Endothelial cell (in vitro differentiated cells): ENCODE data around the gene CHD2. TPM values are rescaled to one million over a fixed set of nuclear protein-coding genes. Genes with fewer than 3 reads are reported as not detected.

Experiments used
- DNase-seq: peaks from one replicate; pipeline ENCODE4 v3.0.0; 2021; ENCODE audit warnings: low spot score
- H3K27ac Mint-ChIP-seq: one replicate; pipeline ENCODE4 v1.8.0; 2021; ENCODE audit warnings: mixed read lengths, inconsistent platforms; ENCODE audit not compliant: unreplicated experiment
- H3K27me3 Mint-ChIP-seq: one replicate; pipeline ENCODE4 v1.8.0; 2021; ENCODE audit warnings: mild to moderate bottlenecking, moderate library complexity, mixed read lengths, inconsistent platforms; ENCODE audit not compliant: unreplicated experiment
- H3K36me3 Mint-ChIP-seq: one replicate; pipeline ENCODE4 v1.8.0; 2021; ENCODE audit warnings: mild to moderate bottlenecking, low read depth, mixed read lengths, inconsistent platforms; ENCODE audit not compliant: unreplicated experiment
- H3K4me1 Mint-ChIP-seq: one replicate; pipeline ENCODE4 v1.8.0; 2021; ENCODE audit warnings: mild to moderate bottlenecking, mixed read lengths, inconsistent platforms; ENCODE audit not compliant: unreplicated experiment
- H3K4me3 Mint-ChIP-seq: one replicate; pipeline ENCODE4 v1.8.0; 2021; ENCODE audit warnings: mild to moderate bottlenecking, mixed read lengths, inconsistent platforms; ENCODE audit not compliant: unreplicated experiment
- H3K9me3 Mint-ChIP-seq: one replicate; pipeline ENCODE4 v1.8.0; 2021; ENCODE audit warnings: mixed read lengths, inconsistent platforms; ENCODE audit not compliant: unreplicated experiment
- total RNA-seq: library from RNA; stranded (reverse); fragmentation: NEBNext Ultra II Directional; extraction: Animal tissue kit (Norgen Biotek cat#: 25700); gene quantifications from one replicate; pipeline ENCODE4 v1.2.1, GENCODE V29; 2021; ENCODE audit not compliant: unreplicated experiment
- TF ChIP-seq, protein P1 (sequence below): fragments of 200-600 bp; sonication (generic); IDR thresholded peaks from one replicate; pipeline ENCODE4 v1.5.0; 2021; ENCODE audit warnings: antibody characterized with exemption; ENCODE audit not compliant: unreplicated experiment

CHD2 gene
- total RNA-seq, 1 donor from 2014 or later: 96.3 TPM

DNA sequence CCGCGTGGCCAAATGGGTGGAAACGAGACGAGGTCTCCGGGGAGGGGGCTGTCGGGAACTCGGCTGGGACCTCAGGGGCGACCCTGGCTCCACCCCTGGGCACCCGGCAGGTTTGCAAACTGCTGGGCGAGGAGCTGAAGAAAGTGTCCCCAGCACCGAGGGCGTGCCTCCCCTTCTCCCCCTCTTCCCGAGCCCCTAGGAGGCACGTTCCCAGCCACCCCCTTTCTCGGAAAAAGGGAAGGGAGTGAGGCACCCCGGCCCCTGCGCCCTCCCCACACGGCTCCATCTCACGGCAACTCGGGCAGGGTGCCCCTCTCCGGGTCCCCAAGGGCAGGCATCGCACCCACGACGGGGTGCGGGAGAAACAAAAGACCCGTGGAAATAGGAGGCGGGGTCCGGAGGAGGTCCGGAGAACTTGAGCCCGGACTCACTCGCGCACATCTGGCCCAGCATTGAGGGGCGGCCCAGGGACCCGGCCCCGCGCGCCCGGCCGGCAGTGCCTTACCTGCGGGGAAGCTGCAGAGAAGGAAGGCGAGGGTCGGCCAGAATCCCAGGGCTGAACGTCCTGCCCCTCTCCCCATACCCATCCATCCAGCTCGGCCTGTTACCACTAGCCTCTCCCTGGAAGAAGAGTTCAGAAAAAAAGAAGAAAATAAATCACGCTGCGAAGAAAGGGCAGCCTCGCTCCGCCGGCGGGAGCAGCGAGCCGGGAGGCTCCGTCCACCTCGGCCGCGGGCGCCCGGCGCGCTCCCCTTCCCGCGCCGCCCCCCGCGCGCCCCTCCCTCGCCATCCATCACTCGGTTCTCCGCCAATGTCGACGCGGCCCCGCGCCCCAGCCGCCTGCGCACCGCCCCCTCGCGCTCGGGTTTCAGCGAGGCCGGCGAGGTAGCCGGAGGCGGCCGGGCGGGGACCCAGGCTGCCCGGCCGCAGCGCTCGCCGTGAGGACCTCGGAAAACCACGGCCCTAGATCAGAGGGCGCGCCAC lies 172.6 kb downstream of the CHD2 start:
- H3K9me3 Mint-ChIP-seq: no peaks in the 10 kb centered on the region
- peaks cover 6% of the 10 kb centered on the region for H3K4me1 Mint-ChIP-seq
- no peak overlapping the region for H3K27ac Mint-ChIP-seq
- peak overlapping the region; percentile 96 for H3K4me3 Mint-ChIP-seq
- DNase-seq: peak; percentile 69
- H3K36me3 Mint-ChIP-seq: peaks cover 5% of the 10 kb centered on the region
- H3K27me3 Mint-ChIP-seq: peaks cover 11% of the 10 kb centered on the region
- TF ChIP-seq, protein P1, sequence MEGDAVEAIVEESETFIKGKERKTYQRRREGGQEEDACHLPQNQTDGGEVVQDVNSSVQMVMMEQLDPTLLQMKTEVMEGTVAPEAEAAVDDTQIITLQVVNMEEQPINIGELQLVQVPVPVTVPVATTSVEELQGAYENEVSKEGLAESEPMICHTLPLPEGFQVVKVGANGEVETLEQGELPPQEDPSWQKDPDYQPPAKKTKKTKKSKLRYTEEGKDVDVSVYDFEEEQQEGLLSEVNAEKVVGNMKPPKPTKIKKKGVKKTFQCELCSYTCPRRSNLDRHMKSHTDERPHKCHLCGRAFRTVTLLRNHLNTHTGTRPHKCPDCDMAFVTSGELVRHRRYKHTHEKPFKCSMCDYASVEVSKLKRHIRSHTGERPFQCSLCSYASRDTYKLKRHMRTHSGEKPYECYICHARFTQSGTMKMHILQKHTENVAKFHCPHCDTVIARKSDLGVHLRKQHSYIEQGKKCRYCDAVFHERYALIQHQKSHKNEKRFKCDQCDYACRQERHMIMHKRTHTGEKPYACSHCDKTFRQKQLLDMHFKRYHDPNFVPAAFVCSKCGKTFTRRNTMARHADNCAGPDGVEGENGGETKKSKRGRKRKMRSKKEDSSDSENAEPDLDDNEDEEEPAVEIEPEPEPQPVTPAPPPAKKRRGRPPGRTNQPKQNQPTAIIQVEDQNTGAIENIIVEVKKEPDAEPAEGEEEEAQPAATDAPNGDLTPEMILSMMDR: no peak

DNA sequence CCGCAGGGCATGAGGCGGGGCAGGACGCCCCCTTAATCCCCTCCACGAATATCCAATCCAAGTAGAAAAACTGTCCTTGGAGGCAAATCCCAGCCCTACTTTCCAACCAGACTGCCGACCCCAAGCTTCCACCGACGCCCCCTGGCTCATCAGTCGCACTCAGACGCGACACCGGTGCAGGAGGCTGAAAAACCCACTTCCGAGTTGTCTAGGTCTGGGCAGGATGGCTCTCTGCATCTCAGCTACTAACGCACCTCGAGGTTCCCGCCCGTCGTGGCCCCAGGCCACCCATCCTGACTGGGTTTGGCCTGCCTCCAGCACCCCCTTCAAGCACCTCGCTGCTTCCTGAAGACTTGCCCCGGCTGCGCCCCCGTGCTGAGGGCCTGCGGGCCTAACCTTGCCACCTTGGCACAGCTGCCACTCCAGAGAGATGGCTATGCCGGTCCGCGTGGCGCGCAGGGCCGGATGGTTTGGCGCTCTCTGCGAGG lies 173.4 kb downstream of the CHD2 start:
- Mint-ChIP-seq H3K36me3 (peaks cover 5% of the 10 kb centered on the region), H3K27ac (no peak overlapping the region), H3K4me1 (peaks cover 6% of the 10 kb centered on the region), H3K9me3 (no peaks in the 10 kb centered on the region), H3K27me3 (peaks cover 9% of the 10 kb centered on the region), H3K4me3 (peak overlapping the region; percentile 89)
- no peak for DNase-seq
- TF ChIP-seq, protein P1: no peak

DNA sequence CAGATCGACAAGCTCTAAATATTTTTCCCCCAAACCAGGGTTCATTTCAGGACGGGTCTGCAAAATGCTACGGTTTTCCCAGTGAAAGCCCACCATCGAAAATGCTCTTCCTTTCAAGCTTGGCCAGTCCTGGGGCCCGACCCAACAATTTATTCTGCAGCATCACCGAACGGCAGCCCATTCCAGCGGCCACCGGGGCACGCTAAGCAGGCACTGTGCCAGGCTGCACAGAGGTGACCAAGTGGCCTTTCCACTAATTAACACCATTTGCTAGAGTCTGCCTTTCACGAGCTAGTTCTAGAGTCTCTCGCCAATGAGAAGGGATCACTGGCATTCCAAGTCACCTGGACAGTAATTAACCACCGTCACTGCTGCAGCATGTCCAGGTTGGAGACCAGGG lies 174.5 kb downstream of the CHD2 start:
- Mint-ChIP-seq H3K9me3 (no peaks in the 10 kb centered on the region), H3K27ac (no peak overlapping the region), H3K4me1 (peaks cover 6% of the 10 kb centered on the region), H3K36me3 (peaks cover 5% of the 10 kb centered on the region), H3K4me3 (no peak overlapping the region), H3K27me3 (peaks cover 9% of the 10 kb centered on the region)
- TF ChIP-seq, protein P1: no peak
- DNase-seq: no peak

DNA sequence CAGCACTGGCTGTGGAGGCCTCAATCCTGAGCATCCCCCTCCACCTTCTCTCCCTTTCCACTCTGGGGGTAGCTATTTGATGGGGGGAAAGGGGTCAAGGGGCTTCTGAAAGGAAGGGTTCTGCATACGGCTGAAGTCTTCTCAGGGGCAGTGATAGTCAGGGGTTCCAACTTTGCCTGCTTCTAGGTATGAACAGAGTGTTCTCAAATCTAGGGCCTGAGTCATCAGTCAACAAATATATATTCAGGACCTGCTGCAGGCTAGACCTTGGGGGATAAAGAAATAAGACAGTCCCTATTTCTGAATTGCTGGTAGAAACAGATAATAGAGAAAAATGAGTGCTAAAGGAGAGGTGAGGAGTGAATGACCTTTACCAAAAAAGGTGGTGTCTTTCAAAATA lies 176.1 kb downstream of the CHD2 start:
- no peak overlapping the region for H3K4me3 Mint-ChIP-seq
- TF ChIP-seq, protein P1: no peak
- no peak overlapping the region for H3K27ac Mint-ChIP-seq
- peaks cover 6% of the 10 kb centered on the region for H3K4me1 Mint-ChIP-seq
- peaks cover 5% of the 10 kb centered on the region for H3K36me3 Mint-ChIP-seq
- no peaks in the 10 kb centered on the region for H3K9me3 Mint-ChIP-seq
- H3K27me3 Mint-ChIP-seq: peaks cover 9% of the 10 kb centered on the region
- no peak for DNase-seq

DNA sequence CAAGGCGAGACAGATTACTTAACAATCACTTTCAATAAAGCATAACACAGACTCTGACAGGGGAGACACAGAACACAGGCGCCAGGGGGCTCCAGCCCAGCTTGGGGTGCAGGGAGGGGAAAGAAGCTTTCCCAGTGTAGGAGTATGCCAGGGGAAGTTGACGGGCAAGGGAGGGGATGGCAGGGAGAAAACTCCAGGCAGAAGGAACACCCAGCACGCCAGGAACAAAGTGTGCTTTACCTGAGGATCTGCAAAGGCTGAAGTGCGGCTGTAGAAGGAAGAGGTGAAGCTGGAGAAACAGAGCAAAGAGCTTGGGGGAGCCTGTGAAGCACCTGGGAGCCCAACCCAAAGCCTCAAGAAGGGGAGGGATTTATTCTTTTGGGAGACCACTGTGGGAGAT lies 176.8 kb downstream of the CHD2 start:
- Mint-ChIP-seq H3K4me3 (no peak overlapping the region), H3K4me1 (peaks cover 4% of the 10 kb centered on the region), H3K9me3 (no peaks in the 10 kb centered on the region), H3K27ac (no peak overlapping the region), H3K36me3 (peaks cover 4% of the 10 kb centered on the region), H3K27me3 (peaks cover 9% of the 10 kb centered on the region)
- DNase-seq: no peak
- TF ChIP-seq, protein P1: no peak
